WTC11 (cell line): Measurements from ENCODE around the gene TMEM184A. TPM values are rescaled to one million over a fixed set of nuclear protein-coding genes. Genes with fewer than 3 reads are reported as not detected.
"Not testable (repeated sequence)": the region's sequence is repeated elsewhere in the genome, so short reads cannot be mapped to it uniquely, and the experiment has no call there.

Source experiments
- ATAC-seq: fragments of 200-7000 bp; cut with Tn5 transposase; 2 replicates; pipeline ENCODE4 v1.10.0; 2021; ENCODE audit warnings: mild to moderate bottlenecking, moderate library complexity
- CTCF ChIA-PET: fragments of 300-600 bp; sonication (Branson Sonifier 250); formaldehyde crosslinking; loops from one replicate; lab custom pipeline; 2021; ENCODE audit warnings: antibody characterized with exemption; lab: Charles Lee
- POLR2A ChIA-PET: fragments of 350-600 bp; sonication (Branson Sonifier 250); formaldehyde crosslinking; loops from one replicate; lab custom pipeline; 2021; ENCODE audit warnings: antibody characterized with exemption; lab: Charles Lee
- DNase-seq: peaks from one replicate; pipeline ENCODE4 v3.0.0; 2021; ENCODE audit warnings: low spot score
- H3K27ac Mint-ChIP-seq: 2 replicates; pipeline ENCODE4 v1.8.0; 2021; ENCODE audit warnings: mixed read lengths
- H3K27me3 Mint-ChIP-seq: 2 replicates; pipeline ENCODE4 v1.8.0; 2021; ENCODE audit warnings: low read depth, mild to moderate bottlenecking, moderate library complexity, mixed read lengths
- H3K36me3 Mint-ChIP-seq: 2 replicates; pipeline ENCODE4 v1.8.0; 2021; ENCODE audit warnings: mixed read lengths
- H3K4me1 Mint-ChIP-seq: 2 replicates; pipeline ENCODE4 v1.8.0; 2022; ENCODE audit warnings: mixed read lengths
- H3K4me3 Mint-ChIP-seq: 2 replicates; pipeline ENCODE4 v1.8.0; 2021; ENCODE audit warnings: mild to moderate bottlenecking, moderate library complexity, mixed read lengths
- H3K9me3 Mint-ChIP-seq: 2 replicates; pipeline ENCODE4 v1.8.0; 2021; ENCODE audit warnings: mixed read lengths
- CREB1 ChIP-seq: sonication (generic); formaldehyde crosslinking; IDR thresholded peaks from 2 replicates; pipeline ENCODE4 v1.8.0; 2023; ENCODE audit warnings: mild to moderate bottlenecking, missing genetic modification reagents
- CREM ChIP-seq: sonication (generic); formaldehyde crosslinking; IDR thresholded peaks from 2 replicates; pipeline ENCODE4 v1.8.1; 2022; ENCODE audit warnings: mild to moderate bottlenecking, missing genetic modification reagents, moderate library complexity
- ETV6 ChIP-seq: sonication (generic); formaldehyde crosslinking; IDR thresholded peaks from 2 replicates; pipeline ENCODE4 v1.8.1; 2022; ENCODE audit warnings: mild to moderate bottlenecking, missing genetic modification reagents
- FOXK1 ChIP-seq: sonication (generic); formaldehyde crosslinking; IDR thresholded peaks from 2 replicates; pipeline ENCODE4 v1.8.0; 2022; ENCODE audit warnings: mild to moderate bottlenecking, moderate library complexity, missing genetic modification reagents
- GABPB1 ChIP-seq: sonication (generic); formaldehyde crosslinking; IDR thresholded peaks from 2 replicates; pipeline ENCODE4 v1.8.1; 2023; ENCODE audit warnings: mild to moderate bottlenecking, missing genetic modification reagents
- MYBL2 ChIP-seq: sonication (generic); formaldehyde crosslinking; IDR thresholded peaks from 2 replicates; pipeline ENCODE4 v1.8.1; 2023; ENCODE audit warnings: mild to moderate bottlenecking, moderate library complexity, missing genetic modification reagents
- NR1H2 ChIP-seq: sonication (generic); formaldehyde crosslinking; IDR thresholded peaks from 2 replicates; pipeline ENCODE4 v1.9.0; 2021; ENCODE audit warnings: mild to moderate bottlenecking, moderate library complexity, missing genetic modification reagents
- NR3C1 ChIP-seq: sonication (generic); formaldehyde crosslinking; conservative IDR thresholded peaks from 2 replicates; pipeline ENCODE4 v1.8.1; 2023; ENCODE audit warnings: low read depth, mild to moderate bottlenecking, missing genetic modification reagents
- ZBTB21 ChIP-seq: sonication (generic); formaldehyde crosslinking; IDR thresholded peaks from 2 replicates; pipeline ENCODE4 v1.8.1; 2023; ENCODE audit warnings: mild to moderate bottlenecking, missing genetic modification reagents, borderline replicate concordance
- ZNF396 ChIP-seq: fragments of 250-450 bp; sonication (Bioruptor Pico); IDR thresholded peaks from 2 replicates; pipeline ENCODE4 v1.8.0; 2021; ENCODE audit warnings: mild to moderate bottlenecking, moderate library complexity, borderline replicate concordance
- ZNF423 ChIP-seq: fragments of 250-450 bp; sonication (Bioruptor Pico); IDR thresholded peaks from 2 replicates; pipeline ENCODE4 v2.1.2; 2022; ENCODE audit warnings: mild to moderate bottlenecking, moderate library complexity
- total RNA-seq: library from RNA; stranded (reverse); gene quantifications from 3 replicates; pipeline ENCODE4 v1.2.3, GENCODE V29; 2021
- TF ChIP-seq, protein P1 (sequence below): sonication (generic); formaldehyde crosslinking; IDR thresholded peaks from 2 replicates; pipeline ENCODE4 v1.8.0; 2023; ENCODE audit warnings: mild to moderate bottlenecking, missing genetic modification reagents
- TF ChIP-seq, protein P2 (sequence below): sonication (generic); formaldehyde crosslinking; IDR thresholded peaks from 2 replicates; pipeline ENCODE4 v1.8.0; 2022; ENCODE audit warnings: missing genetic modification reagents
- TF ChIP-seq, protein P3 (sequence below): sonication (generic); formaldehyde crosslinking; IDR thresholded peaks from 2 replicates; pipeline ENCODE4 v1.8.0; 2022; ENCODE audit warnings: mild to moderate bottlenecking, missing genetic modification reagents

The TMEM184A gene
- total RNA-seq, 1 experiment from 2014 or later: 1.4 TPM

DNA sequence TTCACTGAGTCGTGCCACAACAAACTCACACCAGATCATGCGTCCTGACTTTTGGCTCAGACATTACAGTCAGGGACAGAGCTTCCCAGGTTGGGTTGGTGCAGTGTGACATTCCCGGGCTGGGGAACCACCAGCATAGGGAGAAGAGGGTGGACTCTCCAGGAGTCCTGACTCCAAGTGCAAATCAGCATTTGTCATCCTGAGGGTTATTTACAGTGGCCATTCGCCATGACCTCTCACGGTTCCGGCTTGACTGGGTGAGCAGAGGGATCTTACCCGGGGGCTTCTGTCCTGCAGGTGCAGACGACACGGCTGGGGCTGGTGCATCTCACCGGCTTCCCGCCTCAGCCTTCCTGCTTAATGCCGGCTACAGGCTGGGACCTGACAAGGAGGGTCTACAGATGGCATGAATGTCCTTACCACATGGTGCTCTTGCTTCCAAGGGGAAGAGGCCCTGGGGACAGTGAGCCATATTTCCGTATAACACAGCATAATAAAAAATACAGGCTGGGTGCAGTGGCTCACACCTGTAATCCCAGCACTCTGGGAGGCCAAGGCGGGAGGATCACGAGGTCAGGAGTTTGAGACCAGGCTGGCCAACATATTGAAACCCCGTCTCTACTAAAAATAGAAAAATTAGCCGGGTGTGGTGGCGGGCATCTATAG lies 39.3 kb downstream of the TMEM184A start:
- H3K9me3 Mint-ChIP-seq: peaks cover 8% of the 10 kb centered on the region
- no peak for DNase-seq
- no peak overlapping the region for H3K4me3 Mint-ChIP-seq
- H3K27me3 Mint-ChIP-seq: no peaks in the 10 kb centered on the region; the same call in 1 of the 2 replicates
- no peak for TF ChIP-seq ZNF423 (CRISPR knock-in tag)
- no peak for TF ChIP-seq CREB1 (CRISPR knock-in tag)
- TF ChIP-seq GABPB1 (CRISPR knock-in tag): no peak
- no peak for TF ChIP-seq ZNF396 (CRISPR knock-in tag)
- TF ChIP-seq FOXK1: no peak
- TF ChIP-seq, protein P1, sequence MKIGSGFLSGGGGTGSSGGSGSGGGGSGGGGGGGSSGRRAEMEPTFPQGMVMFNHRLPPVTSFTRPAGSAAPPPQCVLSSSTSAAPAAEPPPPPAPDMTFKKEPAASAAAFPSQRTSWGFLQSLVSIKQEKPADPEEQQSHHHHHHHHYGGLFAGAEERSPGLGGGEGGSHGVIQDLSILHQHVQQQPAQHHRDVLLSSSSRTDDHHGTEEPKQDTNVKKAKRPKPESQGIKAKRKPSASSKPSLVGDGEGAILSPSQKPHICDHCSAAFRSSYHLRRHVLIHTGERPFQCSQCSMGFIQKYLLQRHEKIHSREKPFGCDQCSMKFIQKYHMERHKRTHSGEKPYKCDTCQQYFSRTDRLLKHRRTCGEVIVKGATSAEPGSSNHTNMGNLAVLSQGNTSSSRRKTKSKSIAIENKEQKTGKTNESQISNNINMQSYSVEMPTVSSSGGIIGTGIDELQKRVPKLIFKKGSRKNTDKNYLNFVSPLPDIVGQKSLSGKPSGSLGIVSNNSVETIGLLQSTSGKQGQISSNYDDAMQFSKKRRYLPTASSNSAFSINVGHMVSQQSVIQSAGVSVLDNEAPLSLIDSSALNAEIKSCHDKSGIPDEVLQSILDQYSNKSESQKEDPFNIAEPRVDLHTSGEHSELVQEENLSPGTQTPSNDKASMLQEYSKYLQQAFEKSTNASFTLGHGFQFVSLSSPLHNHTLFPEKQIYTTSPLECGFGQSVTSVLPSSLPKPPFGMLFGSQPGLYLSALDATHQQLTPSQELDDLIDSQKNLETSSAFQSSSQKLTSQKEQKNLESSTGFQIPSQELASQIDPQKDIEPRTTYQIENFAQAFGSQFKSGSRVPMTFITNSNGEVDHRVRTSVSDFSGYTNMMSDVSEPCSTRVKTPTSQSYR: no peak
- no peak overlapping the region for H3K27ac Mint-ChIP-seq
- H3K4me1 Mint-ChIP-seq: no peaks in the 10 kb centered on the region
- no peaks in the 10 kb centered on the region for H3K36me3 Mint-ChIP-seq
- ChIA-PET CTCF (interaction anchor here (0.6 to 1.1 kb wide), 2 partner anchors 40 to 50 kb away, joined by 3 to 5 read pairs; no protein-coding TSS in a partner anchor), POLR2A (no interaction called here)
- no peak for ATAC-seq

DNA sequence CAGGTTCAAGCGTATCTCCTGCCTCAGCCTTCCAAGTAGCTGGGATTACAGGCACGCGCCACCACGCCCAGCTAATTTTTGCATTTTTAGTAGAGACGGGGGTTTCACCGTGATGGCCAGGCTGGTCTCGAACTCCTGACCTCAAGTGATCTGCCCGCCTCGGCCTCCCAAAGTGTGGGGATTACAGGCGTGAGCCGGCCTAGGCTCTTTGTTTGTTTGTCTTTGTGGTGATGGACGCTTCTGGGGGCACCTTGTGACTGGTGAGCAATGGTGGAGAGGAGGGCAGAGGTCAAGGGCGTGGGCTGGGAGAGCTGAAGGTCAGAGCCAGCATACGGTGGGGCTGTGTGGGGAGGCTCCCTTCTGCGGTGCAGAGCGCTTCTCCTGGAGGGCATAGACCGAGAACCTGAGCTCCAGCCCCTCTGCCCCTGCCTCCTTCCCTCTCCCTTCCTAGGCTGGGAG lies 40.5 kb downstream of the TMEM184A start:
- H3K4me1 Mint-ChIP-seq, H3K27me3 Mint-ChIP-seq, H3K4me3 Mint-ChIP-seq, H3K9me3 Mint-ChIP-seq, H3K36me3 Mint-ChIP-seq, ATAC-seq, POLR2A ChIA-PET, DNase-seq, CTCF ChIA-PET: not testable (repeated sequence)
- TF ChIP-seq GABPB1 (CRISPR knock-in tag): peak; percentile 57
- 0 out of 2 replicates have a peak overlapping the region, but pooled peaks have one; percentile 29 for H3K27ac Mint-ChIP-seq

DNA sequence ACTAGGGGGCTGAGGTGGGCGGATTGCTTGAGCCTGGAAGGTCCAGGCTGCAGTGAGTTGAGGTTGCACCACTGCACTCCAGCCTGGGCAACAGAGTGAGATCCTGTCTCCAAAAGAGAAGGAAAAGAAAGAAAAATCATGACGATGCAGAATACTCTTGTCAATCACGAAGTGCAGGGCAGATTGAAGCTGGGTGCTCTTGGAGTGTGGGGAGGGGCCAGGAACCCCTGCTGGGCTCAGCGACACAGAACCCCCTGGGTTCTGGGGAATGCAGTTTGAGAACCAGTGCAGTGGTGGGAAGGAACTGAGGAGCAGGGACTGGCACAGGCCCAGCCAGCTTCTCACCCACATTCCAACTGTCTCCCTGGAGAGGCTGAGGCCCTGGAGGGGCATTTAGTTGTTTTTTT lies 41.0 kb downstream of the TMEM184A start:
- H3K27me3 Mint-ChIP-seq: no peaks in the 10 kb centered on the region; the same call in 1 of the 2 replicates
- ATAC-seq: no peak
- no peak overlapping the region for H3K4me3 Mint-ChIP-seq

More for the DNA sequence above, 41.0 kb downstream of the TMEM184A start:
- Mint-ChIP-seq H3K4me1 (no peaks in the 10 kb centered on the region), H3K36me3 (no peaks in the 10 kb centered on the region), H3K9me3 (peaks cover 8% of the 10 kb centered on the region)
- no peak for DNase-seq
- CTCF ChIA-PET: interaction anchor here (0.7 kb wide), 1 partner anchor 76 kb away, joined by 3 read pairs; no protein-coding TSS in a partner anchor
- TF ChIP-seq CREM (CRISPR knock-in tag): no peak
- TF ChIP-seq ETV6: no peak
- TF ChIP-seq NR3C1 (CRISPR knock-in tag): no peak
- no peak for TF ChIP-seq ZBTB21
- TF ChIP-seq, protein P2, sequence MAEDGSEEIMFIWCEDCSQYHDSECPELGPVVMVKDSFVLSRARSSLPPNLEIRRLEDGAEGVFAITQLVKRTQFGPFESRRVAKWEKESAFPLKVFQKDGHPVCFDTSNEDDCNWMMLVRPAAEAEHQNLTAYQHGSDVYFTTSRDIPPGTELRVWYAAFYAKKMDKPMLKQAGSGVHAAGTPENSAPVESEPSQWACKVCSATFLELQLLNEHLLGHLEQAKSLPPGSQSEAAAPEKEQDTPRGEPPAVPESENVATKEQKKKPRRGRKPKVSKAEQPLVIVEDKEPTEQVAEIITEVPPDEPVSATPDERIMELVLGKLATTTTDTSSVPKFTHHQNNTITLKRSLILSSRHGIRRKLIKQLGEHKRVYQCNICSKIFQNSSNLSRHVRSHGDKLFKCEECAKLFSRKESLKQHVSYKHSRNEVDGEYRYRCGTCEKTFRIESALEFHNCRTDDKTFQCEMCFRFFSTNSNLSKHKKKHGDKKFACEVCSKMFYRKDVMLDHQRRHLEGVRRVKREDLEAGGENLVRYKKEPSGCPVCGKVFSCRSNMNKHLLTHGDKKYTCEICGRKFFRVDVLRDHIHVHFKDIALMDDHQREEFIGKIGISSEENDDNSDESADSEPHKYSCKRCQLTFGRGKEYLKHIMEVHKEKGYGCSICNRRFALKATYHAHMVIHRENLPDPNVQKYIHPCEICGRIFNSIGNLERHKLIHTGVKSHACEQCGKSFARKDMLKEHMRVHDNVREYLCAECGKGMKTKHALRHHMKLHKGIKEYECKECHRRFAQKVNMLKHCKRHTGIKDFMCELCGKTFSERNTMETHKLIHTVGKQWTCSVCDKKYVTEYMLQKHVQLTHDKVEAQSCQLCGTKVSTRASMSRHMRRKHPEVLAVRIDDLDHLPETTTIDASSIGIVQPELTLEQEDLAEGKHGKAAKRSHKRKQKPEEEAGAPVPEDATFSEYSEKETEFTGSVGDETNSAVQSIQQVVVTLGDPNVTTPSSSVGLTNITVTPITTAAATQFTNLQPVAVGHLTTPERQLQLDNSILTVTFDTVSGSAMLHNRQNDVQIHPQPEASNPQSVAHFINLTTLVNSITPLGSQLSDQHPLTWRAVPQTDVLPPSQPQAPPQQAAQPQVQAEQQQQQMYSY (CRISPR knock-in tag): no peak
- TF ChIP-seq, protein P3, sequence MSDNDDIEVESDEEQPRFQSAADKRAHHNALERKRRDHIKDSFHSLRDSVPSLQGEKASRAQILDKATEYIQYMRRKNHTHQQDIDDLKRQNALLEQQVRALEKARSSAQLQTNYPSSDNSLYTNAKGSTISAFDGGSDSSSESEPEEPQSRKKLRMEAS (CRISPR knock-in tag): no peak
- TF ChIP-seq MYBL2: no peak
- no peak for TF ChIP-seq NR1H2
- TF ChIP-seq, all 79 proteins: peak for 0
- H3K27ac Mint-ChIP-seq: no peak overlapping the region
- POLR2A ChIA-PET: no interaction called here
